LNCaP clone FGC (cell line): ENCODE measurements around the gene MRPL24.

Experiments used
- DNase-seq: peaks from one replicate; pipeline ENCODE4 v3.0.0-alpha.2; 2011; ENCODE audit warnings: low read depth
- H3K4me3 ChIP-seq: 2 replicates; pipeline ENCODE4 v1.5.1; 2011; ENCODE audit warnings: mild to moderate bottlenecking, low read depth, low read length, control low read depth
- CTCF ChIP-seq: IDR thresholded peaks from 2 replicates; pipeline ENCODE4 v1.5.1; 2012; ENCODE audit warnings: mild to moderate bottlenecking; ENCODE audit not compliant: control insufficient read depth, insufficient read depth; ENCODE audit errors: extremely low read depth

Gene MRPL24

GRCh38 chr1:156740741-156741480, at the start of gene MRPL24:
Gene MRPL24 (minus strand): TSS chr1:156741088. CDS start chr1:156738704, 2,384 bp downstream.
- peak; percentile 100 for DNase-seq
- H3K4me3 ChIP-seq: peak within 1 kb of the TSS; percentile 85
- TF ChIP-seq CTCF: no peak

- no peak overlapping the region for H3K4me3 ChIP-seq
- no peak for DNase-seq
- no peak for TF ChIP-seq CTCF
Measured at GRCh38 chr1:156789621-156790318, 48.9 kb upstream of the MRPL24 start.

- no peak overlapping the region for H3K4me3 ChIP-seq
- TF ChIP-seq CTCF: no peak
- no peak for DNase-seq
Measured at GRCh38 chr1:156788136-156788535, 47.2 kb upstream of the MRPL24 start.

- no peak for DNase-seq
- H3K4me3 ChIP-seq: no peak overlapping the region
- no peak for TF ChIP-seq CTCF
Measured at GRCh38 chr1:156786640-156787039, 45.8 kb upstream of the MRPL24 start.

GRCh38 chr1:156785458-156785857, 44.6 kb upstream of the MRPL24 start:
- DNase-seq: no peak
- H3K4me3 ChIP-seq: no peak overlapping the region
- TF ChIP-seq CTCF: no peak

GRCh38 chr1:156781585-156782186, 40.8 kb upstream of the MRPL24 start:
- no peak for DNase-seq
- H3K4me3 ChIP-seq: no peak overlapping the region
- no peak for TF ChIP-seq CTCF
